GM19193 (cell line): ENCODE results near the gene TCF7L1.

Experiments
- POLR2A ChIP-seq: IDR thresholded peaks from 4 replicates; pipeline ENCODE4 v1.6.1; 2011; ENCODE audit not compliant: insufficient read depth, insufficient read length; ENCODE audit errors: extremely low read depth

TCF7L1 gene

DNA sequence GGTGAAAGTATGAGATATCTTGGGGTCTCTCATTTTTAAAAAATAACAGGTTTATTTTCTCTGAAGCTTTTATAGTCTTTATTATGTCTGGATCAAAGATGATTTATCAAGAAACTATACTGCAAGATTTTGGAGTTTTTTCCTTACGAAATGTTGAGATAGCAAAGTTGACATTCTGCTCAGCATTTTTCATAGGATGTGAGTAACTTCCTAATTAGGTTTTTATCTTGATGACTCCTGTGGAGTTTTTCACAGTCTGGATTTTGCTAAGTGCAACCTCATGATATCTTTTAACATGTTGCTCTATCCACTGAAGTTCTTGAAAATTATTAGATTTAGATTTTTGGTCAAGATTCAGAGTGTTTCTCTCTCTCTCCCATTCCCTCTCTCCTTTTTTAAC, 17.8 kb downstream of the TCF7L1 start:
- TF ChIP-seq POLR2A: no peak

- TF ChIP-seq POLR2A: no peak
Observed at GRCh38 chr2:85152895-85153294, 19.7 kb downstream of the TCF7L1 start.

DNA sequence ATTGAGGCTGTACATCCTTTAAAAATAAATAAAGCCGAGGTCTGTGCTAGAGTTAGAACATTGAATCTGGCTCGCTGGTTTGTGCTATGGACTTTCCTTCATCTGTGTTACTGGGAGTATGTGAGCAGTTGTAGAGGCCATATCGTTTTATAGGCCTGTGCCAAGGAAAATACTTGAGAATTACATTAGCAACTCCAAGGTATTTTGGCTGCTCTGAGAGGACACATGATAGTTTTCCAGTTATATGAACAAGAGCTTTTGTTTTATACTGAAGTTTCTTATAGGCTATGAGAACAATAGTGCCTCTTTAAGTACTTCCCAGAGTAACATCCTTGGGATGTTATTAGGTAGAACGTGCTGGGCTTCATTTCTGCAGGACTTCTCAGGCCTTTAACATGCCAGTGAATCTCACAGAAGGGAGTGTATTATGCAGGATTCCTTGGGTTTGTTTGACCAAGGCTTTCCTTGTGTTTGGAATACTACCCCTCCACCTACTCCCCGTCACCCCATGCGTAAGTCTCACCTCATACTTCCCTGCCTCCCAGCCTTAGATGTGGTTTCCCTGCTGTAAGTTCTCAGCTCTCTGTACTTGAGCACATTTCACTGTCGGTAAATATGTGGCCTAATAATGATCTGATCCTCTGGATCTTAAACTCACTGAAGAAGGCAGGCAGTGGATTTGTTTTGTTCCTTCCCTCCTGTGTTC, 21.0 kb downstream of the TCF7L1 start:
- TF ChIP-seq POLR2A: no peak

DNA sequence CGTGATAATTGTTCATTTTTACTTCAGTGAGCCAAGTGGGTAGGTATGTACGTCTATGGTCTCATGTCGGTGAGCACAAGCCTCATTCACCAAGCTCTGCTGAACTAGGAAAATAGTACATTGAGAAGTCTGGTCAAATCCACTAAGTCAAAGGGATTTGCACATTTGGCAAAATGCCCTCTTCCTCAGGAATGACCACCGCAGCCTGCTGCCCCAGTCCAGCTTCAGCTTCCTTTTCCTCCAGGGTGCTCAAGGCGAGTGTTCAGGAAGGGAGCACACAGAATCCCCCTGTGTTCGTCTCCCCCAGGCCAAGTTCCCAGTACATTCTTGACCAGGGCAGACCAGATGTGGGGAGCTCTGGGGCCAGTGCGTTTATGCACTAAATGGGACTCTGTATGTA, 23.0 kb downstream of the TCF7L1 start:
- no peak for TF ChIP-seq POLR2A

DNA sequence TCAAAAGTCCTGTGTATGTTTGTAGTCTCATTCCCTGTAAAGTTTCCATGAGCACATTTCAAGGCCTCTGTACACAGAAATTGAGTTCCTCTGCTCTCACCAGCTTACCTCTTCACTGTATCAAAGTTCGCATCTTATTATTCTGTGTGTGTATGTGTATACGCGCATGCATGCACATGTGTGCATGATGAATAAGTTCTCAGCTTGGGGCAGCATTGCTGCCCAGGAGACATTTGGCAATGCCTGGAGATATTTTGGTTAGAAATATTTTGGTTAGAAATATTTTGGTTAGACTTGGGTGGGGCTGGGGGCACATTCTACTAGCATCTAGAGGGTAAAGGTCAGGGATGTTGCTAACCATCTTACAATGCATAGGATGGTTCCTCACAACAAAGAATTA, 23.4 kb downstream of the TCF7L1 start:
- TF ChIP-seq POLR2A: no peak

DNA sequence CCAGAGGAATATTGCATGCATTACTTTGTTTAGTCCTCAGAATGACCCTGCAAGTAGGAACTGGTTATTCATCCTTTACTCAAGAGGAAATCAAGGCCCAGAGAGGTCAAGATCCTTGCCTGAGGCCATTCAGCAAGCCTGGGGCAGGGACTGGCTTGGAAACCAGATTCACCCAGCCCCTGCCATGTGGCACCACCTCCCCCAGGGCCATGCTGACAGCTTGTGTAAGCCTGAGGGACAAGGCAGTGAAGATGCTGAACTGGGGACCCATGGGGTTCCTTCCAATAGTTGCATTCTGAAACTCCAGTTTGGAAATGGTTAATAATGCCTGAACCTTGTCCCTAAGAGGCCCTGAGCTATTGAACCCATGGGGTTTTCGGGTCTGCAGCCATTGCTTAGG, 24.2 kb downstream of the TCF7L1 start:
- no peak for TF ChIP-seq POLR2A

GRCh38 chr2:85158559-85159273, 25.5 kb downstream of the TCF7L1 start:
- TF ChIP-seq POLR2A: no peak

GRCh38 chr2:85159589-85159988, 26.4 kb downstream of the TCF7L1 start:
- no peak for TF ChIP-seq POLR2A

DNA sequence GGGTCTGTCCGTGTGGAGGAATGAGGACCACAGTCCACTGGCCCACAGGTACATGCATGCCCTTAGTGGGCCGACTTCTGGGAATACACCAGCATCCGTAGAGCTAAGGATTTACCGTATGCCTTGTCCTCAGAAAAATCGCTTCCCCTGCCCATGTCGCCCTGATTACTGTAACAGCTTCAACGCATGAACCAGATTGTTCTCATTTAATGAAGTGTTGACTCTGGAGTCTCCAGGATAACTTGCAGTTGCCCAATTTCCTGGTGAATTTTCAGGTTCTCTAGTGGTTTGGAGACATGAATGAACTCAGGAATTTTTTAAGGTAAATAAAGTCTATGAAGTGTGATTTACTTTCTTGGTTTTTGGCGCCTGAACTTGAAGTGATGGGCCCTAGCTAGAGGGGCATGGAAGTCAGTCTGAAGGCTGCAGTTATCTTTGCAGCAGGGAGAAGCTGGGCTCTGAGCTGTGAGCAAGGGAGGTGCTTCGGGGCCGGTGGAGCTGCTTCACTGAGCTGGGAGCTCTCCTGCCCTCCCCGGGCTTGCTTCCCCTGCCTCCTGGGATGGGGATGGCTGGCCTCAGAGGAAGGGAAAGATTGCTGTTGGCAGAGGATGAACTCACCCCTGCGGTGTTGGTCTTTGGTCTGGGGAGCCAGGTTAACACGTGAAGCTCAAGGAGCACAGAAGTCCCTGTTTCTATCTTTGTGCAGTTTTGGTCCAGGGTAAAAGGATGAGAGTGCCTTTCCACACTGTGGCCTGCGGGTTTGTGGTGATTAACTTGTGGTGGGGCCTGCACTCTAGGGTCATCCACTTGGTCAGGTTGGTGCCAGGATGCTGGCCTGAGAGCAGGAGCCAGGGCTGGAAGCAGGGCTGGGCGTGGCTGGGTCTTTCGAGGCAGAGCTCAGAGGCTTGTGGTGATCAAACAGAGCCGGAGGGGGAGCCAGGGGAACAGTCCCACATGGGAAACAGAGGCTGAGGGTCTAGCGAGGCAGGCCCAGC, 28.1 kb downstream of the TCF7L1 start:
- TF ChIP-seq POLR2A: no peak

GRCh38 chr2:85162746-85163301, 29.6 kb downstream of the TCF7L1 start:
- TF ChIP-seq POLR2A: no peak

DNA sequence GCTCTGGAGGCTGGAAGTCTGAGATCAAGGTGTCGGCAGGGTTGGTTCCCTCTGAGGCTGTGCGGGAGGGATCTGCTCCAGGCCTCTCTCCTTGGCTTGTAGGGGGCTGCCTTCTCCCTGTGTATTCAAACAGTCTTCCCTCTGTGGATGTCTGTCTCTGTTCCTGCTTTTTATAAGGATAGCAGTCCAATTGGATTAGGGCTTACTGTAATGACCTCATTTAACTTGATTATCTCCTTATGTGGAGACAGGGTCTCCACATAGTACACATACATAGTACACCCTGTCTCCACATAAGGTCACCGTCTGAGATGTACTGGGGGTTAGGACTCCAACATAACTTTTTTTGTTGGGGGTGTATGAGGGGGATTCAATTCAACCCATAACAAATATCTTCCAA, 30.5 kb downstream of the TCF7L1 start:
- TF ChIP-seq POLR2A: no peak

DNA sequence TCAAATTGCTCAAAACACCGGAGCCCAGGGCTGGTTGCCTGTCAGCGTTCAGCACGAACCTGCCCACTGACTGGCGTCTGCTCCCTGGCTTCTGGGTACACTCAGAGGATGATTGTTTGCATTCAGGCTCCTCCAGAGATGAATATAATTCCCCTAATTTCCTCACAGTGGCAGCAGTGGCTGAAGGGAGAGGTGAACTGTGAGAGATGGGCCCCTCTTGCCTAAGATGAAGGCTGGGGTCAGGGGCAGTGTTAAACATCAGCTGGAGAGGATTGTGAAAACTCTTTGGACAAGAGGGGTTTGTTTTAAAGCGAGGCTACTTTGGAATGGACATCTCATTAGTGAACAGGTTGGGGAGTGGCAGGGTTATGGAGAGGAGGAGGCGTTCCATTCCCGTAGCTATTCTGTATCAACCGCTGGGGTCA, 31.0 kb downstream of the TCF7L1 start:
- TF ChIP-seq POLR2A: no peak

DNA sequence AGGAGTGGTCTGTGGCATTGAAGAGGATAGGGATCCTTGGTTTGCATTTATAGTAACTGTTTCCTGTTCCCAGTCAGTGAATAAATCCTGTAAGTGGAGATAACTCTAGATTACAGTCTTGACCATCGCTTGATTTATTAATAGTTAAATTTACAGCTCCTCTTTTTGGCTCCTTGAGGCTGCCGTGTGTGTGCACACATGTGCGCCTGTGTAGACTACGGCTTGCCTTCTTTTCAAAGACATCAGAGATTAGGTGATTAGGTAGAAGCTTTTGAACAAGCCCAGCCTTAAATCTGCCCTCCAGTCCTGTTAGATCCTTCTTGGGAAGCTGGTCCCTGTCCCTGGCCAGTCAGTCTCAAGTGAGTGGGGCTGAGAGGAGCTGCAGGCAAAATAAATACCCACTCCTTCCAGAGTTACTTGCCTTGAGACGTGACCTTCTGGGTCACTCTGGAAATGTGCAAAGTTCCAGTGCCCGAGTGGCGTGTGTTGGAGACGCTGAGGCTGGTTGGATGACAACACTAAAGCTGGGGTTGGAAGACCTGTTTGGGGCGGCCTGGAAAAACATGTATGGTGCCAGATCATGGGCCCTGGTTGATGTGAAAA, 32.0 kb downstream of the TCF7L1 start:
- TF ChIP-seq POLR2A: no peak

GRCh38 chr2:85166021-85166420, 32.8 kb downstream of the TCF7L1 start:
- TF ChIP-seq POLR2A: no peak
